Right lobe of liver (tissue), 6 donors: ENCODE measurements around the gene PADI6. TPM values are rescaled to one million over a fixed set of nuclear protein-coding genes. Genes with fewer than 3 reads are reported as not detected.

Source experiments
- ATAC-seq, 4 donors: fragments of 200-7000 bp; cut with Tn5 transposase; one replicate each; pipeline ENCODE4 v1.9.1; 2020; ENCODE audit warnings: mild to moderate bottlenecking in 4 of 4, moderate library complexity in 4 of 4
- DNase-seq, 3 donors: peaks; one replicate each; pipeline ENCODE4 v3.0.0-alpha.2; 2020
- H3K27ac ChIP-seq, 3 donors: fragments of 200-600 bp; one replicate each; pipeline ENCODE4 v1.8.0; 2022
- H3K27me3 ChIP-seq, 2 donors: fragments of 200-600 bp; one replicate each; pipeline ENCODE4 v1.8.0; 2022
- H3K36me3 ChIP-seq, 4 donors: fragments of 200-600 bp; sonication (generic) in 1 of 4; one replicate each; pipeline versions ENCODE4 v1.5.1 to v1.8.0; 2017 to 2022; ENCODE audit warnings: control low read depth in 1 of 4
- H3K4me1 ChIP-seq, 4 donors: fragments of 200-600 bp; sonication (generic) in 1 of 4; one replicate each; pipeline versions ENCODE4 v1.5.1 to v1.8.0; 2017 to 2022; ENCODE audit warnings: control low read depth in 1 of 4
- H3K4me3 ChIP-seq, 3 donors: fragments of 200-600 bp; one replicate each; pipeline ENCODE4 v1.8.0; 2022
- H3K9me3 ChIP-seq, 4 donors: fragments of 200-600 bp; sonication (generic) in 1 of 4; one replicate each; pipeline versions ENCODE4 v1.5.1 to v1.8.0; 2017 to 2022; ENCODE audit warnings: control low read depth in 1 of 4
- POLR2A ChIP-seq: fragments of 450-650 bp; IDR thresholded peaks from one replicate; pipeline ENCODE4 v1.6.1; 2017; ENCODE audit warnings: antibody characterized with exemption, mild to moderate bottlenecking
- WGBS: methylation state at CpG from one replicate; pipeline ENCODE4 v1.1.6; 2018; ENCODE audit warnings: low coverage, low lambda C conversion rate; ENCODE audit not compliant: insufficient coverage; ENCODE audit errors: missing lambda C conversion rate; 5-methylcytosine and 5-hydroxymethylcytosine counted together
- intact Hi-C, 2 donors: fragments of 100-400 bp; cut with DNase I; formaldehyde crosslinking; loops; one replicate each; pipeline versions ENCODE4 v1.11.2 to v1.14.1; 2022
- total RNA-seq, 6 experiments: library from RNA; depleted of rRNA in 2 of 6; stranded (reverse); fragments of >200 nt in 2 of 6; fragmentation: NEBNext Ultra II Directional in 3 of 6; extraction: Animal tissue kit (Norgen Biotek cat#: 25700) in 3 of 6; gene quantifications; one replicate each; pipeline versions ENCODE4 v1.1.0 to v1.2.4, GENCODE V29; 2016 to 2023
- TF ChIP-seq, protein P1 (sequence below), 4 donors: fragments of 200-600 bp in 3 of 4; fragments of 450-650 bp in 1 of 4; IDR thresholded peaks; one replicate each; pipeline versions ENCODE4 v1.5.1 to v1.8.0; 2016 to 2022; ENCODE audit warnings: antibody characterized with exemption in 4 of 4, mild to moderate bottlenecking in 2 of 4
- donor health status: DM: no; HTN: yes; CAD: no.
- donor health status: DM: no; HTN: no; CAD: no.
- donor health status: DM: no; HTN: no; CAD: no.
- donor health status: DM: no; HTN: yes; CAD: no.
- donor health status: DM: no; HTN: yes; CAD: no.

The PADI6 gene
- total RNA-seq, 6 experiments from 2014 or later = not detected

DNA sequence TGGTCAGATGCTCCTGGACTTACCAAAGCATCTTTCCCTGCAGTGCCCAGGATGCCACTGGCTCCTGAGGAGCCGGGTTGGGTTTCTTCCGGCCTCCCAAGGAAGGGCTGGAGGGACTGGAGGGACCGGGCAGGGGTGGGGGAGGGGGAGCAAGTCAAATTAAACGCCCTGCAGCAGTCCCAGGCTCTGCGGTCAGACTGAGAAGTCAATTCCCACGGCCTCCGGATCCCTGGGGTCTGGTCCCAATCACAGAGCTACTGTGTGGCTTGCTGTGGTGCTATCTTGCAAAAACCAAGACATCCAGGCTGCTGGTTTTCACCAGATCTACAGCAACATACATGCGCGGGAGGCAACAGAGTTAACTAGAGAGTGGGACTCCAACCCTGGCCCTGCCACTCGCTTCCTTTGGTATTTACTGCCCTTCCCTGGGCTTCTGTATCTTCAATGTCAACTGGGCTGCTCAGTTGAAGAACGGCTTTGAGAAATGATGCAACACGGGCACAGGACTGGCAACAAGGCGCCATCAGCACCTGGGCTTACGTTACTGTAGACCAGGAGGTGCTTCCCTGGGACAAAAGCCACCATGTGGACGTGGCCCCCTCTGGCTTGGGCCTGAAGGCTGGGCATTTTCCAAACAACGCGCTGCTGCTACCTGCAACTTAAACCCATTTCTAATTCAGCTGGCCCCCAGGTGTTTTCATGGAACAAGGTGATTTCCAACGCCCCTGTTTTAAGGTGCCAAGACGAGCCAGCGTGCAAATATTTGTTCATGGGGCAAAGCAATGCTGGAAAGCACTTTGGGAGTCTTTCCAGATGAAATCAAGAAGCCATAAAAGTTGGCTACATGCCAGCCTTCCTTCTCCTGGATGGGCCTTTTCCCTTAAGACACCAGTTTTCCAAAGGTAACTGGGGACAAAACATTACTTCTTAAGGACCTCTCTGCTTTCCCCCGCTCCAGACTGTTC lies 56.0 kb downstream of the PADI6 start:
- no peaks in the 10 kb centered on the region for H3K27me3 ChIP-seq
- intact Hi-C loops = no loop called here
- H3K27ac ChIP-seq = no peak overlapping the region
- WGBS = 59% methylated on average over 2 of the region's 21 CpGs
- DNase-seq (no peak), ATAC-seq (no peak)
- H3K9me3 ChIP-seq = no peaks in the 10 kb centered on the region
- H3K4me1 ChIP-seq = peaks cover 0 to 19% (median 5%) of the 10 kb centered on the region in 4 donors
- TF ChIP-seq, protein P1, sequence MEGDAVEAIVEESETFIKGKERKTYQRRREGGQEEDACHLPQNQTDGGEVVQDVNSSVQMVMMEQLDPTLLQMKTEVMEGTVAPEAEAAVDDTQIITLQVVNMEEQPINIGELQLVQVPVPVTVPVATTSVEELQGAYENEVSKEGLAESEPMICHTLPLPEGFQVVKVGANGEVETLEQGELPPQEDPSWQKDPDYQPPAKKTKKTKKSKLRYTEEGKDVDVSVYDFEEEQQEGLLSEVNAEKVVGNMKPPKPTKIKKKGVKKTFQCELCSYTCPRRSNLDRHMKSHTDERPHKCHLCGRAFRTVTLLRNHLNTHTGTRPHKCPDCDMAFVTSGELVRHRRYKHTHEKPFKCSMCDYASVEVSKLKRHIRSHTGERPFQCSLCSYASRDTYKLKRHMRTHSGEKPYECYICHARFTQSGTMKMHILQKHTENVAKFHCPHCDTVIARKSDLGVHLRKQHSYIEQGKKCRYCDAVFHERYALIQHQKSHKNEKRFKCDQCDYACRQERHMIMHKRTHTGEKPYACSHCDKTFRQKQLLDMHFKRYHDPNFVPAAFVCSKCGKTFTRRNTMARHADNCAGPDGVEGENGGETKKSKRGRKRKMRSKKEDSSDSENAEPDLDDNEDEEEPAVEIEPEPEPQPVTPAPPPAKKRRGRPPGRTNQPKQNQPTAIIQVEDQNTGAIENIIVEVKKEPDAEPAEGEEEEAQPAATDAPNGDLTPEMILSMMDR (IDR thresholded peaks at IDR 0.05) = no peak
- no peak for TF ChIP-seq POLR2A
- H3K4me3 ChIP-seq = no peak overlapping the region
- H3K36me3 ChIP-seq = peaks cover 0 to 39% (median 17%) of the 10 kb centered on the region in 4 donors

DNA sequence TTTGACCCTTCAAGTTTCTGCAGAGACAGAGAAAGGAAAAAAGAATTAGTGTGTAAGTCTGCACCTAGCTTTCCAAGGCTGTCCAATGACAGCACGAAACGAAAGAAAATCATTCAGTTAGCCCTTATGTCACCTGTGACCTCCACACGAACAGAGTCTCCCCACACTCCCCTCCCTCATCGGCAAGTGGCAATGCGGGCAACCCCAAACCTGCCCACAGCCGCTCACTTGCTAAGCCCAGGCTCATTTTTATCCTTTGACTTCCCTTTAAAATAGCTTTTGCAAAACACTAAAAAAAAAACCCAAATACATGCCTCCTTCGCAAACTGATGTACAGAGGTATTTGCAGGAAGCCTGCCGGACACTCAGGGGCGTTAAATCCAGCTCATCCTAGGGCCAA lies 57.2 kb downstream of the PADI6 start:
- Histone ChIP-seq H3K4me3 (no peak overlapping the region), H3K36me3 (peaks cover 0 to 33% (median 12%) of the 10 kb centered on the region in 4 donors), H3K9me3 (no peaks in the 10 kb centered on the region), H3K4me1 (peaks cover 0 to 26% (median 5%) of the 10 kb centered on the region in 4 donors), H3K27ac (no peak overlapping the region), H3K27me3 (no peaks in the 10 kb centered on the region)
- 85% methylated on average over 9 of the region's 9 CpGs for WGBS
- DNase-seq (no peak), ATAC-seq (no peak)
- TF ChIP-seq POLR2A = no peak
- TF ChIP-seq, protein P1 (IDR thresholded peaks at IDR 0.05) = no peak
- intact Hi-C loops = no loop called here

DNA sequence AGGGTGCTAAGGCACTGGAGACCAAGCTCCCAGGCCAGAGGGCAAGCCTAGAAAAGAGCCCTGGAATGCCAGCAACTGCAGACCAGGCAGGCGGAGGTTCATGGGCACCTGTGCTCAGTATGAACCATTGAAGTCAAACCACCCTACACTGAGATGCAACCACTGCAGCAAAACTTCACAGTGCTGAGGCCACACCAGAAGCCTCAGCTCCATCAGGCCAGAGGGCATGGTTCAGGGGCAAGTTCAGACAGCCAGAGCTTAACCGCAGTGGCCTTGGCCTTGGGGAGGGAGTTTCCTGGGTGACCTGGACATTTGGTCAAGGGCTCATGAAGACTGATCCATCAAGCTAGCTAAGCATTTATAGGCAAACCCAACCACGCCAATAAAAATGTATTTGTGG lies 60.4 kb downstream of the PADI6 start:
- TF ChIP-seq, protein P1 (IDR thresholded peaks at IDR 0.05) = no peak
- no peak for TF ChIP-seq POLR2A
- H3K27ac ChIP-seq = no peak overlapping the region
- intact Hi-C loops = no loop called here
- H3K27me3 ChIP-seq = no peaks in the 10 kb centered on the region
- DNase-seq (no peak), ATAC-seq (no peak)
- peaks cover 0 to 13% (median 5%) of the 10 kb centered on the region in 4 donors for H3K36me3 ChIP-seq
- no peak overlapping the region for H3K4me3 ChIP-seq
- H3K4me1 ChIP-seq = peaks cover 0 to 45% (median 9%) of the 10 kb centered on the region in 4 donors
- no peaks in the 10 kb centered on the region for H3K9me3 ChIP-seq
- 100% methylated on average over 1 of the region's 3 CpGs for WGBS

DNA sequence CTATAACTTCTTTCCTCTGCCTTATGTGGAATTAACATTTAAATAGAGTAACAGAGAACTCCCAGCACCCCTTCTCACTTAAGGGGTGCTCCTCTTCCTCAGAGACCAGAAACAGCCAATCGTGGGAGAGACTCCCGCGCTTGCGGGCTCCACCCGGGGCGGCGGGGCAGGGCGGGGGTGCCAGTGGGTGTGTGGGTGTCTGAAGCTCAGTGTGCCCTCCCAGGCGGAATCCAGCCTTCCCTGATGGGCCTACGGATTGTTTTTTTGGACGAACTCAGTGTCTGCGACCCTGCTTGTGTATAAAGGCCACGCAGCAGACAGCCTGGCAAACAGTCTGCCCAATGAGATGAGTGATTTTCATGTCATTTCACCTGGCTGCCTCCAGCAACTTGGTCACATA lies 61.3 kb downstream of the PADI6 start:
- 95% methylated on average over 4 of the region's 13 CpGs for WGBS
- intact Hi-C loops = no loop called here
- TF ChIP-seq, protein P1 (IDR thresholded peaks at IDR 0.05) = no peak
- TF ChIP-seq POLR2A = no peak
- H3K36me3 ChIP-seq = peaks cover 0 to 8% (median 2%) of the 10 kb centered on the region in 4 donors
- H3K4me1 ChIP-seq = peaks cover 0 to 45% (median 9%) of the 10 kb centered on the region in 4 donors
- ATAC-seq (no peak), DNase-seq (no peak)
- no peaks in the 10 kb centered on the region for H3K9me3 ChIP-seq
- no peaks in the 10 kb centered on the region for H3K27me3 ChIP-seq
- no peak overlapping the region for H3K4me3 ChIP-seq
- no peak overlapping the region for H3K27ac ChIP-seq
